ENCODE results near the gene SEPTIN11.

- TF ChIP-seq, protein P1, sequence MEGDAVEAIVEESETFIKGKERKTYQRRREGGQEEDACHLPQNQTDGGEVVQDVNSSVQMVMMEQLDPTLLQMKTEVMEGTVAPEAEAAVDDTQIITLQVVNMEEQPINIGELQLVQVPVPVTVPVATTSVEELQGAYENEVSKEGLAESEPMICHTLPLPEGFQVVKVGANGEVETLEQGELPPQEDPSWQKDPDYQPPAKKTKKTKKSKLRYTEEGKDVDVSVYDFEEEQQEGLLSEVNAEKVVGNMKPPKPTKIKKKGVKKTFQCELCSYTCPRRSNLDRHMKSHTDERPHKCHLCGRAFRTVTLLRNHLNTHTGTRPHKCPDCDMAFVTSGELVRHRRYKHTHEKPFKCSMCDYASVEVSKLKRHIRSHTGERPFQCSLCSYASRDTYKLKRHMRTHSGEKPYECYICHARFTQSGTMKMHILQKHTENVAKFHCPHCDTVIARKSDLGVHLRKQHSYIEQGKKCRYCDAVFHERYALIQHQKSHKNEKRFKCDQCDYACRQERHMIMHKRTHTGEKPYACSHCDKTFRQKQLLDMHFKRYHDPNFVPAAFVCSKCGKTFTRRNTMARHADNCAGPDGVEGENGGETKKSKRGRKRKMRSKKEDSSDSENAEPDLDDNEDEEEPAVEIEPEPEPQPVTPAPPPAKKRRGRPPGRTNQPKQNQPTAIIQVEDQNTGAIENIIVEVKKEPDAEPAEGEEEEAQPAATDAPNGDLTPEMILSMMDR (IDR thresholded peaks at IDR 0.05; ENCODE audit: insufficient read depth, low read length, poor library complexity, severe bottlenecking), result no peak
- TF ChIP-seq EZH2phosphoT487 (conservative IDR thresholded peaks at IDR 0.05; ENCODE audit: low read length), result no peak
Observed at GRCh38 chr4:76930685-76931084, 18.9 kb upstream of the SEPTIN11 start.
